HG03354 (cell line): ENCODE measurements around the gene SLC17A7.
"Not testable (repeated sequence)": the region's sequence is repeated elsewhere in the genome, so short reads cannot be mapped to it uniquely, and the experiment has no call there.

Experiments
- ATAC-seq: cut with Tn5 transposase; IDR thresholded peaks from one replicate; pipeline ENCODE4 v1.9.1; 2021; ENCODE audit warnings: mild to moderate bottlenecking; ENCODE audit not compliant: unreplicated experiment, poor library complexity, severe bottlenecking

SLC17A7 gene

GRCh38 chr19:49441210-49441959 is at the start of gene SLC17A7:
Gene SLC17A7, minus strand, starts transcription at chr19:49441527. Its CDS starts 148 bp downstream, at chr19:49441379.
- no peak for ATAC-seq

DNA sequence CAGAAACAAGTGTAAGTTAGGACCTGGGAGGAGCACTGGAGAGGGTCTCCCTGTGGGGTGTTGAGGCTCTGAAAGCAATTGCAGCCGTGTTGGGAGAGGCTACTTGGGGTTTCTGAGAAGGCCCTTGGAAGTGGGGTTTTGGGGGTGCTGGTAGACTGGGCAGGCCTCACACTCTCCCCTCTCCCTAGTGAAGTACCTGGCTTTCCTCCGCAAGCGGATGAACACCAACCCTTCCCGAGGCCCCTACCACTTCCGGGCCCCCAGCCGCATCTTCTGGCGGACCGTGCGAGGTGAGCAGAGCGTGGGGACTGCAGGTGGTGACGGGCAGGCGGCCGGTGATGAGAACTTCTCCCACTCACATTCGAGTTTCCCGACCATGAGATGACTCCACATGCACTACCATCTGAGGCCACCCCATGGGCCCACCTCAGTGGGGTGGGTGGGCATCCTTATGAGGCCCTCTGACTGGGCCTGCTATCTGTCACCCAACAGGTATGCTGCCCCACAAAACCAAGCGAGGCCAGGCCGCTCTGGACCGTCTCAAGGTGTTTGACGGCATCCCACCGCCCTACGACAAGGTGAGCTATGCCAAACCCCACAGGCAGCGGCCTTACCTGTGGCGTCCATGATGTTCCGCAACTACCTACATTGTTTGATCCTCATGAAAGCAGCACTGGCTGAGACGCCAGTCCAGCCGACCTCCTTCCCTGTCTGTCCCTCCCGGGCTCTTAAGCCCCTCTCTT is 49.1 kb upstream of the SLC17A7 start:
- ATAC-seq = no peak

DNA sequence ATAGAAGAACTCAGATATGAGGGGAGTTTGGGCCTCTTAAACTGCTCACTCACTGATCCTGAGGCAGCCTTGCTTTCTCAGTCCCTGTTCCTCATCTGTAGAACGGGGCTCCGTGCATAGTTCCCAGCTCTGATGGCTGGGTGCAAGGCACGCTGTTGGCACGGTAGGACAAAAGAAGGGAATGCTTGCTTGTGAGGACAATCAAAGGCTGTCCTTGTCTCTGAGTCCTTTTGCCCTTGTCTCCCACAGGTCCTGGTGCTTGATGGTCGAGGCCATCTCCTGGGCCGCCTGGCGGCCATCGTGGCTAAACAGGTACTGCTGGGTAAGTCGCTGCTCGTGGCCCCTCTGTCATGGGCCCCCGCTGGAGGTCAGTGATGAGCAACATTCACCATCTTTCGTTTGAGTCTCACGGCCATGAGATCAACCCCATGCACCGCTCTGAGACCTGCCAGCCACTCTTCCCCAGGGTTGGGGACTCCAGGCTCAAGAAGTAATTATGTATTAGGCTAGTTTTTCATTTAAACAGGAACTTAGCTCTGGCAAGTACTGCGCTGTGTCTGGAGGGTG is 48.4 kb upstream of the SLC17A7 start:
- ATAC-seq = no peak

- ATAC-seq = no peak
These were observed 47.7 kb upstream of the SLC17A7 start for GRCh38 chr19:49488863-49489537.

GRCh38 chr19:49488046-49488862 is 46.9 kb upstream of the SLC17A7 start:
- no peak for ATAC-seq

DNA sequence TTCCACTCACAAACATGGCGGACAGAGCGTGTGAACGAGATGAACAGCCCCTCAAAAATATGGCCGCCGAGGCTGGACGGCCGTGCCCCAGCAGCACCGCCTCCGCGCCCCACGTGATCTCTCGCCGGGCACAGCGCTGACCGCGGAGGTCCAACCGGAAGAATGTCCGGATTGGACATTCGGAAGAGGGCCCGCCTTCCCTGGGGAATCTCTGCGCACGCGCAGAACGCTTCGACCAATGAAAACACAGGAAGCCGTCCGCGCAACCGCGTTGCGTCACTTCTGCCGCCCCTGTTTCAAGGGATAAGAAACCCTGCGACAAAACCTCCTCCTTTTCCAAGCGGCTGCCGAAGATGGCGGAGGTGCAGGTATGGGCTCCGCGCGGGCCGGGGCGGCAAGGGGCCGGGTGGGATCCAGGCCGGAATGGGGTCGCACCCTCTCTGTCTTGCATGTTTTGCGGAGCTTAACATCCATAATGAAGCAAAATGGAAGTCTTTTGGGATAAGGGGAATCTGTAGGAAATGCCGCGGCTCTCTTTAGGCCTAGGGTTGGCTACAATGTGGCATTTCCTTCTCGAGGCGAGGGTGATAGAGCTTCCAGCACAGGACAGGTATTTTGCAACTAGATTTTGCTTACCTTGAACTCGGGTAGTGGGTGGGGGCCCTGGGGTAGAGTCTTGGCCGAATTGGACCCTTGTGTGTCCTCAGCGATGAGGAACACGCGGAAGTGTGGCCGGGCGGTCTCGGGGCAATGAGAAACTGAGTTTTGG is 46.1 kb upstream of the SLC17A7 start, which contains the start of gene RPL13A:
TSS of gene RPL13A (plus strand) at position 332 of the 769 bp plus-strand sequence. CDS start at position 354, 22 bp downstream.
- ATAC-seq = peak; percentile 90

- ATAC-seq = no peak
These were observed 45.5 kb upstream of the SLC17A7 start for GRCh38 chr19:49486710-49487276.

GRCh38 chr19:49486232-49486631 is 44.9 kb upstream of the SLC17A7 start:
- ATAC-seq = no peak

DNA sequence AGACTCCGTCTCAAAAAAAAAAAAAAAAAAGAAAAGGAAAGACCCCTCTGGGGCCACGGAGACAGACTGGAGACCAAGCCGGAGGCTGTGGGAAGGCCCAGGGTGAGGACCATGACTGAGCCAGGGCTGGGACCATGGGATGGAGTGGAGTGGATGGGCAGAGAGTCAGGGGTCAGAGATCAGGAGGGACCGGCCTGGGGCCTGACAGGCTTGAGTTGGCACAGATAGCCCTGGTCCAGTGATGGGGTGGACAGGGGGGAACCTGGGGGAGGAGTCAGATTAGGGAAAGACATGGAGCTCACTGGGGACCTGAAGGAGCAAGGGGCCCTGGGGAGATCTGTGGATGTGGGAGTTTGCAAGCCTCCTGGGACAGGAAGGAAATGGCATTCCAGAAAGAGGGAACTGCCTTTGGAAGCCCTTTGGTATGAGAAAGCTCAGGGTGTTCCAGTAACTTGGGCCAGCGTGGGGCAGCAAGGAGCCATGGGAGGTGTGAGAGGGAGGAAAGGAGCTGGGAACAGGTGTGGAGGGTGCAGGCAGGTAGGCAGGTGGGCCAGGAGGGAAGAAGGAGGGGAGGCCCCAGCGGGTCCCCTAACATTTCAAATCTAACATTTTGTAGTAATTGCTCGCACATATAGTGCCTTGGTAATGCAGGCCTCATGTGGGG is 39.8 kb upstream of the SLC17A7 start:
- ATAC-seq = no peak

DNA sequence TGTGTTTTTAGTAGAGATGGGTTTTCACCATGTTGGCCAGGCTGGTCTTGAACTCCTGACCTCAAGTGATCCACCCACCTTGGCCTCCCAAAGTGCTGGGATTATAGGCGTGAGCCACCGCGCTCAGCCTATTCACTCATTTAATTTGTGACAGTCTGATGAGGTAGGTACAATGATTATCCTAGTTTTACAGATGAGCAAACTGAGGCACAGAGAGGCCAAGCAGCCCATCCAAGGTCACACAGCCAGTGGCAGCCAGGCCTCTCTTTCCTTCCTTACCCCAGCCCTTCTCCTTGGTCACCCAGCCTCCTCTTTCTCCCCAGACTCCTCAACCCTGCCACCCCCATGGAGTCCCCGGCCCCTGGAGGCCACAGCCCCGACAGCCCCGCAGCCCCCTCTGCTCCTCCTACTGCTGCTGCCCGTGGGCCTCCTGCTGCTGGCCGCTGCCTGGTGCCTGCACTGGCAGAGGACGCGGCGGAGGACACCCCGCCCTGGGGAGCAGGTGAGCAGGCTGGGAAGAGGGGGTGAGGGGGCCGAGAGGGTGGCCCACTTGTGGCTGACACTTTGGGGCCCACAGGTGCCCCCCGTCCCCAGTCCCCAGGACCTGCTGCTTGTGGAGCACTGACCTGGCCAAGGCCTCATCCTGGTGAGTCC is 38.8 kb upstream of the SLC17A7 start:
- no peak for ATAC-seq

DNA sequence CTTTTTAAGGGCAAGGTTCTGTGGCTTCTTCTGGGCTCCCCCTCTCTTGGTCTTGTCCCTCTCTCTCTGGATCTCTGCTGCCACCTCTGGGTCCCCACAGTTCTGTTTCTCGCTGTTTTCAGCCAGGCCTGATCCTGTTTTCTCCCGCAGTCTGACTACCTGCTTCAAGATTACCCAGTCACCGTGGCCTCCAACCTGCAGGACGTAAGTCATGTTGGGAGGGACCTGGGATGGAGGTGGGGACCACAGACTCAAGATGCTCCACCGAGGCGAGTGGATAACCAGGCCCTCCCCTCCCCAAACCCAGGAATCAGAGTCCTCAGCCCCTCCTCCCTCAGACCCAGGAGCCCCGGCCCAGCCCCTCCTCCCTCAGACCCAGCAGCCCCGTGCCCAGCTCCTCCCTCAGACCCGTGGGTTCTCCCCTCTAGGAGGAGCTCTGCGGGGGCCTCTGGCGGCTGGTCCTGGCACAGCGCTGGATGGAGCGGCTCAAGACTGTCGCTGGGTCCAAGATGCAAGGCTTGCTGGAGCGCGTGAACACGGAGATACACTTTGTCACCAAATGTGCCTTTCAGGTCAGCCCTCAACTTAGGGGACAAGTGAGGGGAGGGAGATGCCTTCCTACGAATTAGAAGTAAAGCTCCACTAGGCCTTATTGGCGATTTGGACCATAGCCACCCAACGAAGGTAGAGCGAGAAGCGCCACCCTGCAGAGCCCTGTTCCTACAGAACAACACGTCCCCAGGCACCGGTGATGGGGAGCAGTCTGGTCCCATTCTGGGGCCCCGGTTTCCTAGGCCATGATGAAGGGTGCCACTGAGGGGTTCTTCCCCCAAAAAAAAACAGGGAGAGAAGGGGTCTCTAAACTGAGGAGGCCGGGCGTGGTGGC is 34.9 kb upstream of the SLC17A7 start:
- ATAC-seq = no peak

- no peak for ATAC-seq
These were observed 34.0 kb upstream of the SLC17A7 start for GRCh38 chr19:49475191-49475917.

DNA sequence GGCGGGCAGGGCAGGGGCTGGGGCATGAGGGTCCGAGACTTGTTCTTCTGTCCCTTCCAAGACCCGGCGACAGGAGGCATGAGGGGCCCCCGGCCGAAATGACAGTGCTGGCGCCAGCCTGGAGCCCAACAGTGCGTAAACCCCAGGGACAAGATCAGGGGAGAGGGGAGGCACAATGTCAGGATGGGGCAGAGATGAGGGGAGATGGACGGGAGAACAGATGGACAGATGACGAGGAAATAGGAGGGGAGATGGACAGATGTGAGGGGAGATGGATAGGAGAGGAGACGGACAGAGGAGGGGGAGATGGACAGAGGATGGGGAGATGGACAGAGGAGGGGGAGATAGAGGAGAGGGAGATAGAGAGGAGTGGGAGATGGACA is 33.2 kb upstream of the SLC17A7 start:
- ATAC-seq = no peak

DNA sequence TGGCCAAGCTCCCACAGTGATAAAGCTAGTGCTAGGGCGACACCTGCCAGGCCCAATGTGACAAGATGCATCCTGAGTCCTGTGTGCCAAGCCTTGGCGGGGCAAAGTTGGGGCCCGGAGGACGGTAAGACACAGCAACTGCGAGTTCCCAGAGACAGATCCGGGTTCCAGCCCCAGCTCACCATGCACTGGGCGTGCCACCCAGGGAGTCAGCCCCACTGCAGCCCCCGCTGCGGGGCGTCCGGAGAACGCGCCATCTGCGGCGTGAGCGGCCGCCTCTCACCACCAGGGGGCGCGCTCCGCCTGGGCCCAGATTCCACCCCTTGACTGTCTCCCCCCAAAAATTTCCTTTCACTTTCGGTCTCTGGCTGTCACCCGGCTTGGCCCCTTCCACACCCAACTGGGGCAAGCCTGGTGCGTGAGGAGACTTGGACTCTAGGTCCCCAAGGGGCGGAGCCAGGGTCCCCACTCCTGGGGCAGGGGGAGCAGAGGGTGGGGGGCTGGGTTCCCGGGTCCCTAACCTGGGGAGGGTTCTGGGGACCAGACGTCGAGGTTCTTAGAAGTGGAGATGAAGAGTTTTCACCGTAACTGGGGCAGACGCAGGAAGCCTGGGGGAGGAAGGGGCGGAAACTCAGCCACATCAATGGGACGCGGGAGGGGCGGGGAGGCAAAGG is 32.7 kb upstream of the SLC17A7 start, which contains the start of gene FLT3LG:
TSS of gene FLT3LG (plus strand) at position 348 of the 674 bp plus-strand sequence. CDS start 425 bp downstream, outside the sequence.
- ATAC-seq = peak; percentile 64

- ATAC-seq = not testable (repeated sequence)
These were observed 32.2 kb upstream of the SLC17A7 start for GRCh38 chr19:49473501-49473867.
